HepG2 (cell line): ENCODE data around the gene BCO1.

Experiments used
- CREB1 ChIP-seq, 2 experiments: fragments of 450-650 bp in 1 of 2; IDR thresholded peaks; 2 replicates each; pipeline ENCODE4 v1.6.1; 2016 to 2017; ENCODE audit warnings: control low read depth in 1 of 2, mild to moderate bottlenecking in 1 of 2, missing compliant biosample characterization in 1 of 2, missing genetic modification characterization in 1 of 2
- NR2F1 ChIP-seq, 2 experiments: fragments of 450-650 bp in 1 of 2; formaldehyde crosslinking in 1 of 2; IDR thresholded peaks; 2 replicates each; pipeline versions ENCODE4 v1.5.0 to v1.6.1; 2016 to 2020; ENCODE audit warnings: mild to moderate bottlenecking in 1 of 2, missing compliant biosample characterization in 1 of 2, missing genetic modification reagents in 1 of 2, moderate library complexity in 1 of 2
- SP1 ChIP-seq, 2 experiments: fragments of 450-650 bp in 1 of 2; sonication (generic) in 1 of 2; formaldehyde crosslinking in 1 of 2; IDR thresholded peaks; 2 replicates each; pipeline versions ENCODE4 v1.4.0 to v1.6.1; 2016 to 2020; ENCODE audit warnings: missing genetic modification reagents in 1 of 2
- ZNF552 ChIP-seq: sonication (generic); formaldehyde crosslinking; IDR thresholded peaks from 2 replicates; pipeline ENCODE4 v1.9.0; 2022; ENCODE audit warnings: missing genetic modification reagents, mild to moderate bottlenecking, borderline replicate concordance

DNA sequence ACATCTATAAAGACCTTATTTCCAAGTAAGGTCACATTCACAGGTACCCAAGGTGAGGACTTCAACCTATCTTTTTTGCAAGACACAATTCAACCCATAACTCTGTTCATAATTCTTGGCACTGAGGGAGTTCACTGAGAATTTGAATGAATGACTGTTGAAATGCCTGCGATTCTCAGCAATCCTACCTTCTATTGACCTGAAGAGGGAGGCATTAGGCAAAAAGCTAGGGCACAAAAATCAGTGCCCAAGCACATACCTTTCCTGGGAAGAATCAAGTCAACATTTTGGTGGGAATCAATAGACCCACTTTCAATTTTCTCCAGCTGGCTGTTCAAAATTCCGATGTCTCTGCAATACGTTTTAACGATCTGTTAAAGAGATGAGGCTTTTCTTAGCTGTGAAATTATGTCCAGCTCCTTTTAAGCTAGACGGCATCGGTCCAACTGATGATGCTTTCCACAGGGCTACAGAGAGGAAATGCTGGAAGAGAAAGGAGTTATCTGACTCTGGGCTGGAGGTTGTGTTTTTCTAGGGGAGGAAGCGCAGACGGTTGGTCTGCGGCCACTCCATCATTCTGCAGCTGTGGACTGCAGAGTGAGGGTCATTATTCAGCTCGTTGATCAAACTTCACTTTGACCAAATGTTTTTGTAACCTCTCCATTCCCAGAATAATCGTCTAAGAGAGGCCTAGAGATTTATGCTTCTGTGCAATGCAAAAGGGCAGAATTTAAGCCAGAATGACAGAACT, 25.2 kb downstream of the BCO1 start:
- TF ChIP-seq NR2F1 (CRISPR knock-in tag; IDR thresholded peaks at IDR 0.05): no peak
- TF ChIP-seq ZNF552 (CRISPR knock-in tag): no peak
- no peak for TF ChIP-seq SP1 (IDR thresholded peaks at IDR 0.05)
- no peak for TF ChIP-seq SP1 (CRISPR knock-in tag; IDR thresholded peaks at IDR 0.05)
- TF ChIP-seq CREB1 (IDR thresholded peaks at IDR 0.05): no peak
- TF ChIP-seq CREB1 (CRISPR knock-in tag; IDR thresholded peaks at IDR 0.05): no peak
